ENCODE data around the gene CFAP410.
A peak's percentile ranks its signal among the peaks of the same experiment; 100 is the strongest.

CFAP410 gene

GRCh38 chr21:44300262-44300959 lies 38.8 kb downstream of the CFAP410 start:
- no peak for DNase-seq (ENCODE audit: low read depth in 2 of 2, low spot score in 1 of 2)

- no peak for DNase-seq (ENCODE audit: low read depth in 2 of 2, low spot score in 1 of 2)
These were observed 39.5 kb downstream of the CFAP410 start, which contains the start of gene PFKL for GRCh38 chr21:44299458-44300261. TSS of gene PFKL (plus strand) at chr21:44300053. CDS start at chr21:44300106, 53 bp downstream.

GRCh38 chr21:44299085-44299457 lies 40.1 kb downstream of the CFAP410 start:
- DNase-seq (ENCODE audit: low read depth in 2 of 2, low spot score in 1 of 2): no peak

- no peak for DNase-seq (ENCODE audit: low read depth in 2 of 2, low spot score in 1 of 2)
These were observed 40.9 kb downstream of the CFAP410 start for GRCh38 chr21:44298301-44298700.

GRCh38 chr21:44297525-44298290 lies 41.5 kb downstream of the CFAP410 start:
- peak; percentile 48 to 57 for DNase-seq (ENCODE audit: low read depth in 2 of 2, low spot score in 1 of 2)

GRCh38 chr21:44296916-44297315 lies 42.3 kb downstream of the CFAP410 start:
- DNase-seq (ENCODE audit: low read depth in 2 of 2, low spot score in 1 of 2): no peak

- DNase-seq (ENCODE audit: low read depth in 2 of 2, low spot score in 1 of 2): no peak
These were observed 43.1 kb downstream of the CFAP410 start for GRCh38 chr21:44296103-44296519.

GRCh38 chr21:44295646-44296045 lies 43.5 kb downstream of the CFAP410 start:
- no peak for DNase-seq (ENCODE audit: low read depth in 2 of 2, low spot score in 1 of 2)

- no peak for DNase-seq (ENCODE audit: low read depth in 2 of 2, low spot score in 1 of 2)
These were observed 44.0 kb downstream of the CFAP410 start for GRCh38 chr21:44295163-44295573.

- no peak for DNase-seq (ENCODE audit: low read depth in 2 of 2, low spot score in 1 of 2)
These were observed 44.6 kb downstream of the CFAP410 start for GRCh38 chr21:44294391-44295162.

- DNase-seq (ENCODE audit: low read depth in 2 of 2, low spot score in 1 of 2): no peak
These were observed 45.5 kb downstream of the CFAP410 start for GRCh38 chr21:44293551-44294231.

GRCh38 chr21:44292812-44293195 lies 46.4 kb downstream of the CFAP410 start:
- DNase-seq (ENCODE audit: low read depth in 2 of 2, low spot score in 1 of 2): no peak

- DNase-seq (ENCODE audit: low read depth in 2 of 2, low spot score in 1 of 2): no peak
These were observed 47.0 kb downstream of the CFAP410 start for GRCh38 chr21:44291936-44292811.

GRCh38 chr21:44291078-44291935 lies 47.9 kb downstream of the CFAP410 start:
- no peak for DNase-seq (ENCODE audit: low read depth in 2 of 2, low spot score in 1 of 2)

- no peak for DNase-seq (ENCODE audit: low read depth in 2 of 2, low spot score in 1 of 2)
These were observed 48.7 kb downstream of the CFAP410 start for GRCh38 chr21:44290327-44291077.

GRCh38 chr21:44289381-44290010 lies 49.7 kb downstream of the CFAP410 start:
- no peak for DNase-seq (ENCODE audit: low read depth in 2 of 2, low spot score in 1 of 2)
